GM19324 (cell line): Measurements from ENCODE around the gene LUC7L.
"Not testable (repeated sequence)": the region's sequence is repeated elsewhere in the genome, so short reads cannot be mapped to it uniquely, and the experiment has no call there.

ENCODE experiments used
- ATAC-seq: cut with Tn5 transposase; IDR thresholded peaks from one replicate; pipeline ENCODE4 v1.9.1; 2021; ENCODE audit warnings: mild to moderate bottlenecking, moderate library complexity; ENCODE audit not compliant: unreplicated experiment, low FRiP score

LUC7L gene

GRCh38 chr16:263944-264343, 34.7 kb upstream of the LUC7L start:
- no peak for ATAC-seq

DNA sequence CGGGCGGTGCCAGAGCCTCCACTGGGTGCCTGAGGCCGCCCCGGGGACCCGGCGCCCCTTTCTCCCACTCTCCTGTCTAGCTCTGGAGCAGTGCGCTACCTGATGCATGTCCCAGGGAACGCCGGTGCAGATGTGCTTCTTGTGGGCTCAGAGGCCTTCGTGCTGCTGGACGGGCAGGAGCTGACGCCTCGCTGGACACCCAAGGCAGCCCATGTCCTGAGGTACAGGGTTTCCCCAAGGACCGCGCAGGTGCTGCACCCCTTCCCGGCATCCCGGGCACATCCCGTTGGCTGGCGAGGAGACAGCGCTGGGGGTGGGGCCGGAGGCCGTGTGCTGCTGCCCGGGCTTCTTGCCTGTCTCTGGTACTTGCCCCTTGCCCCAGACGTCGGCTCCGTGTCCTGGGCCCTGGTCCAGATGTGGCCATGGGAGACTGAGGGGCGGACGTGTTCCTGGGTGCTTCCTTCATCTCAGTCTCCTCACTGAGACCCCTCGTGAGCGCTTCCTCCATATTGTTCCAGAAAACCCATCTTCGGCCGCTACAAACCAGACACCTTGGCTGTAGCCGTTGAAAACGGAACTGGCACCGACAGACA, 34.0 kb upstream of the LUC7L start:
- ATAC-seq, result no peak

DNA sequence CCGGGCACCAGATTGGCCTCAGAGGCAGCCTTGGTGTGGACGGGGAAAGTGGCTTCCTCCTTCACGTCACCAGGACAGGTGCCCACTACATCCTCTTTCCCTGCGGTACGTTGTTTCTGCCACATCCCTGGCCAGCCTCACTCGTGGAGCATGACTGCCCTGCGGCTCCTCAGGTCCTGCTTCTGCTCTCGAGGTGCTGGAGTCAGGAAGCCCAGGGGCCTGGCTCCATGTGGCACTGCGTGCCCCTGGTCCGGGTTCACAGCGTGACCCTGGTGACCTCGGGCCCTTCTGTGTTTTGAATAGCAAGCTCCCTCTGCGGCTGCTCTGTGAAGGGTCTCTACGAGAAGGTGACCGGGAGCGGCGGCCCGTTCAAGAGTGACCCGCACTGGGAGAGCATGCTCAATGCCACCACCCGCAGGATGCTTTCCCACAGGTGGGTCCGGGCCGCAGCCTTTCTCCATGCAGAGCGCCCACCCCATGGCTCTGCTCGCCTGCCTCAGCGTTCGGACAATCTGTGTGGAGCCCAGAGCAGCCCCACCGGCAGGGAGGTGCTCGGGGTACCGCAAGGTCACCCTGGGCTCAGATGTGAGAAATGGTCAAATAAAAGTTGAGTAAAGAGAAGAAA, 33.0 kb upstream of the LUC7L start:
- no peak for ATAC-seq

DNA sequence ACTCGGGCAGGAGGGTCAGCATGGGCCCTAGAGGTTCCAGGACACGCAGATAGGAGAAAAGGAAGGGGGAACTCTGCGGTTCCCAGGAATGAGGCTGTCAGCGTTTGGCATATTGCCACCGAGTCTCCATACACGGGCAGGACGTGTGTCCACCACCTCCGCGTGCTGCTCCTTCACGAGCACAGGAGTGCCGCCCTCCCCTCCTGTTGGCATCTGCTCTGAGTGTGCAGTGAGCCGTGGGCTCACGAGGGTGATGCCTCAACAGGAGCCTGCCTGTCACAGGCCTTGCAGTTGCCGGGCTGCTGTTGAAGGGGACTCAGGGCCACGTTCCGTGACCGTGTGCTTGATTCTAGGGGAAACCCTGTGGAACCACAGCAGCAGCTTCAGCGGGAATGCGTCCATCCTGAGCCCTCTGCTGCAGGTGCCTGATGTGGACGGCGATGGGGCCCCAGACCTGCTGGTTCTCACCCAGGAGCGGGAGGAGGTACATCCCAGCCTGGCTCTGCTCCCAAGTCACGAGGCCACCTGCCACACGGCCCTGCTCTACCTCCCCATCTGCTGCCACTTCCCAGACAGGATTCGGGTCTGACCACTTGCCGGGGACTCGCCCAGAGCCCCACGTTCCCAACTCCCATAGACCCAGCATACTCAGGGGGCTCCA, 31.9 kb upstream of the LUC7L start:
- ATAC-seq, result no peak

- ATAC-seq, result no peak
These were observed 31.1 kb upstream of the LUC7L start for GRCh38 chr16:260326-260725.

DNA sequence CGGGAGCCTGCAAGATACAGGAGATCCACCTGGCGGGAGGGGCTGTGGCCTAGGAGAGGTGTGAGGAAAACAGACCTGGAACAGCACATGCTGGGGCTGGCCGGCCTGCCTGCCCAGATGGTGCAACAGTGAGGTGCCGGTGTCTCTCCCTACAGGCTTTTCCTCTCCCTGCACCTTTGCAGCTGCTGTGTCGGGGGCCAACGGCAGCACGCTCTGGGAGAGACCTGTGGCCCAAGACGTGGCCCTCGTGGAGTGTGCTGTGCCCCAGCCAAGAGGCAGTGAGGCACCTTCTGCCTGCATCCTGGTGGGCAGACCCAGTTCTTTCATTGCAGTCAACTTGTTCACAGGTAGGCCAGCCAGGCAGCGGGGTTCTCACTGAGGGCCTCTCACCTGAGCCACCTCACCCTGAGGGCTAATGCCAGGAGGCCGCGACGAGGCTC, 30.6 kb upstream of the LUC7L start:
- no peak for ATAC-seq

GRCh38 chr16:259226-259625, 30.0 kb upstream of the LUC7L start:
- ATAC-seq, result no peak

DNA sequence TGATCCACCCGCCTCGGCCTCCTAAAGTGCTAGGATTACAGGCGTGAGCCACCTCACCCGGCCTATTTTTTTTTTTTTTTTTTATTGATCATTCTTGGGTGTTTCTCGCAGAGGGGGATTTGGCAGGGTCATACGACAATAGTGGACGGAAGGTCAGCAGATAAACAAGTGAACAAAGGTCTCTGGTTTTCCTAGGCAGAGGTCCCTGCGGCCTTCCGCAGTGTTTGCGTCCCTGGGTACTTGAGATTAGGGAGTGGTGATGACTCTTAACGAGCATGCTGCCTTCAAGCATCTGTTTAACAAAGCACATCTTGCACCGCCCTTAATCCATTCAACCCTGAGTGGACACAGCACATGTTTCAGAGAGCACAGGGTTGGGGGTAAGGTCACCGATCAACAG, 28.8 kb upstream of the LUC7L start:
- ATAC-seq, result not testable (repeated sequence)

DNA sequence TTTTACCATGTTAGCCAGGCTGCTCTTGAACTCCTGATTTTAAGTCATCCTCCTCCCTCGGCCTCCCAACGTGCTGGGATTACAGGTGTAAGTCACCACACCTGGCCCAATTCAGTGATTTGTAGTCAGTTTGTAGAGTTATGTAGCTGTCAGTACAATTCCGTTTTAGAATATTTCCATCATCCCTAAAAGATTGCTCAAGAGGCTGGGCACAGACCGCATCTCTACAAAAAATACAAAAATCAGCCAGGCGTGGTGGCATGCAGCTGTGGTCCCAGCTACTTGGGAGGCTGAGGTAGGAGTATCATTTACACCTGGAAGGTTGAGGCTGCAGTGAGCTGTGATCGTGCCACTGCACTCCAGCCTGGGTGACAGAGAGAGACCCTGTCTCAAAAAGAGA, 25.9 kb upstream of the LUC7L start:
- ATAC-seq, result no peak

DNA sequence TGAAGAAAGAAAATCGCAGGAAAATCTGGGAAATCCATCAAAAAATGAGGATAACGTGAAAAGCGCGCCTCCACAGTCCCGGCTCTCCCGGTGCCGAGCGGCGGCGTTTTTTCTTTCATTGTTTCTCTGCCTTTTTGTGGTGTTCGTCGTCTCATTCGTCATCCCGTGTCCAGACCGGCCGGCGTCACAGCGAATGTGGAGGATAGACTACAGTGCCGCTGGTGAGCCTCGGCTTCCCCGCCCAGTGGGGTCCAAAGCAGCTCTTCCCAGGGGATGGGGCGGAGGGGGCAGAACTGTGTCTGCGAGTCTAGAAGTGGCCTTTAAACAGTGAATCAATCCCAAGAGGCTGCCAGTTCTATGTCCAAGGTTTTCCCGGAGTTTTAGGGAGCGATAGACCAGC, 25.2 kb upstream of the LUC7L start:
- no peak for ATAC-seq

DNA sequence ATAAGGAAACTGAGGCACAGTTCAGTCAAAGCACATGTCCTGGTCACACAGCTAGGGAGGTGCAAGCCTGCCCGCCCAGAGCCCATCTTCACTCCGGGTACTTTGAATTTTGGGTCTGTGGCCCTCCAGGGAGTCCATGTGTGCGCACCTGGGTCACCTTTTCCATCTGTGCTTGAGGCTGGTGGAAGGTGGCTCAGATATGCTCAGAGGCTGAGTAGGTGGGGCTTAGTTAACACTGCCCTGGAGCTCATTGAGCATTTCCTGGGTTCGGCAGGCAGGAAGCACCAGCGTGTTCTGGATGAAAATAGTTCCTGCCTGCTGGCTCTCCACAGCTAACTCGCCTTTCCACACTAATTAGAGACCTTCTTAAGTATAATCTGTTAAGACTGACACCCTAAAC, 24.6 kb upstream of the LUC7L start:
- ATAC-seq, result no peak

DNA sequence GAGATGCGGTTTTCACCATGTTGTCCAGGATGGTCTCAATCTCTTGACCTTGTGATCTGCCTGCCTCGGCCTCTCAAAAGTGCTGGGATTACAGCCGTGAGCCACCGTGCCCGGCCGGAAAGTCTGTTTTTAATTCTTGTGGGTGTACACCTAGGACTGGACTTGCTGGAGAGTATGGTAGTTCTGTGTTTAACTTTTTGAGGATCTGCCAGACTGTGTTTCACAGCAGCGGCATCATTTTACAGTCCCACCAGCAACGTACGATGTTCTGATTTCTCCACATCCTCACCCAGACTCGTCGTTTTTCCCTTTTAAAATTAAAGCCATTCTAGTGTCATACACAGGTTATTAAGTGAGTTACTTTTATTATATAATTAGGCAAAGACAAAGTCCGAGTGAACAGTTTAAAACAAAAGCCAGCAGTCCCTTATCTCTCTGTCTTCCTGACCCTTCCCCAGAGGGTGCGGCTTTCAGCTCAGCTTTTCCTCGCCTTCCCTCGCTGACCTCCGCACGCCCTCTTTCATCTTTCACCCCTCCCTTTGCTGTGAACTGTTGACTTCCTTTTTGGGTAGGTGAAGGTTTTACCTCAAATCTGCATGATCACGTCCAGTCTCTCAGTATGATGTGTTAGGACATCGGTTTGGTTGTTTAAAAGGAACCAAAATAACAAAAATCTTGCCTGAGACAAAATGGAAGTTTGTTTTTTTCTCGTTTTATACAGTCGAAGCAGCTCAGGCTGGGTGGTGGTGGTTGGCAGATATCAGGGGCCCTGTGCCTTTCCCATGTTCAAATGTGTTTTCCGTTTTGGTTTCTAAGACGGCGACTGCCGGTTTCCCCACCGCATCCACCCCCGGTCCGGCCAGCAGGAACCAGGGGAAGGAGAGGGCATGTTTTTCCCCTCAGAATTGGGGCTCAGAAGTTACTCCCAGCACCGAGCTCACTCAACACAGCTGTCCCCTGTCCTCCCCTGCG, 23.4 kb upstream of the LUC7L start:
- no peak for ATAC-seq

- no peak for ATAC-seq
These were observed 20.2 kb upstream of the LUC7L start for GRCh38 chr16:249431-249830.

DNA sequence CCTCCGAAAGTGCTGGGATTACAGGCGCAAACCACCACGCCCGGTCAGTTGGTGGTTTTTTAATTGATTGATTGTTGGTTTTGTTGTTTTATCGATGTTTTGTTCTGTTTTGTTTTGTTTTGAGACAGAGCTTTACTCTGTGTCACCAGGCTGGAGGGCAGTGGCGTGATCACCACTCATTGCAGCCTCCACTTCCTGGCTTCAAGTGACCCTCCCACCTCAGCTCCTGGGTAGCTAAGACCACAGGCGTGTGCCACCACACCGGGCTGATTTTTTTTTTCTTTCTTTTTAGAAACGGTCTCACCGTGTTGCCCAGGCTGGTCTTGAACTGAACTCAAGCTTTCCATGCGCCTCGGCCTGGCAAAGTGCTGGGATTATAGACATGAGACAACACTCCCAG, 17.8 kb upstream of the LUC7L start:
- ATAC-seq, result no peak

DNA sequence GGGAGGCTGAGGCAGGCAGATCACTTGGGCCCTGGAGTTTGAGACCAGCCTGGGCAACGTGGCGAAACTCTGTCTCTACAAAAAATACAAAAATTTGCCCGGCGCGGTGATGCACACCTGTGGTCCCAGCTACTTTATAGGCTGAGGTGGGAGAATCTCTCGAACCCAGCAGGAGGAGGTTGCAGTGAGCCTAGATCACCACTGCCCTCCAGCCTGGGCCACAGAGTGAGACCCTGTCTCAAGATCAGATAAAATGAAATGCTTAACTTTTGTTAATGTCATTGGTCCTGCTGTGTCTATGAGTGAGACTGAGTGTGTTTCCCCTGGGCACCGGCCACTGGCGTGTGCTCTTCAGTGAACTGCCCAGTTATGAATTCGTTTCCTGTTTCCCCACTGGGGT, 15.9 kb upstream of the LUC7L start:
- ATAC-seq, result no peak

DNA sequence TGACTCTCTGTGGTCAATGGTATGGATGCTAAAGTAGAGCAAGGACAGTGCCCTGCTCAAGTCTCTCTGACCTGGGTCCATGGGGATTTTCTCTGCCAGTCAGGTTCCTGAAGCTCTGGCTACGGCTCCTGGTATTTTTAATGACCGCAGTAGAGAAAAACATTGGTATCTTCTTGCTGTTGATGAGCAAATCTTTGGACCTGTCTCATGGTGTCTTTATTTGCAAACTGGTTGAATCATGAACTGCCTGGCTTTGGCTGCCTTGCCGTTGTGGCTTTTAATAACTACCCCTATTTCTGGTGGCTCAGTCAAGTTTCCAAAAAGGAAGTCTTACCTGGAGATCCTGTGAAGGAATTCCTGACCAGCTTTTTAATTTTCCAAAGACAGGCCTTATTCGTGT, 14.1 kb upstream of the LUC7L start:
- no peak for ATAC-seq

GRCh38 chr16:242281-242680, 13.0 kb upstream of the LUC7L start:
- no peak for ATAC-seq

DNA sequence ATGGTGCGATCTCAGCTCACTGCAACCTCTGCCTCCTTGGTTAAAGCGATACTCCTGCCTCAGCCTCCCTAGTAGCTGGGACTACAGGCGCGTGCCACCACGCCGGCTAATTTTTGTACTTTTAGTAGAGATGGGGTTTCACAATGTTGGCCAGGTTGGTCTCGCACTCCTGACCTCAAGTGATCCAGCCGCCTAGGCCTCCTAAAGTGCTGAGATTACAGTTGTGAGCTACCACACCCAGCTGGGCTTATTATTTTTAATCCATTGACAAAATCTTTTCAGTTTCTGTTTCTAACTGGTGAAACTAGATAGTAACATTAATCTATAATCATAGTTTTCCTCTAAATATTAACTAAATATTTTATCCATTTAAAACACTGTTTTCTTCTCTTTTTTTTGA, 11.3 kb upstream of the LUC7L start:
- no peak for ATAC-seq

DNA sequence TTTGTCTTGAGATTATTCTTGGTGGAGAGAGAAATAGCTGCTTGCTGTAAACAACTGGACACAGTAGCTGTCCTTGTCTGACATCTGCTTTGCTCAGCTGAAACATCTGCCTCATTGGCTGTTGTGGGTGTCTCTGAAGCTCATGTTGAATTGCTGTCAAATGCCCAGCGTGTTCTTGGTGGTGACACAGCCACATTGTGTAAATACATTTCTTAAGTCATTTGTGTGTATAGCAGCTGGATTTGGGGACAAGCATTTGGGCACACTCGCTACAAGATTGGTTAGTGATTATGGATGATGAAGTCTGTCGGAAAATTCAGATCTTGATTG, 10.7 kb upstream of the LUC7L start:
- ATAC-seq, result no peak

GRCh38 chr16:234468-235305, 5.4 kb upstream of the LUC7L start, which contains the start of gene FAM234A:
FAM234A (plus strand) TSS chr16:234821; CDS start chr16:254414, 19,593 bp downstream.
- peak; percentile 93 for ATAC-seq
